Coronary artery (tissue), 2 donors: ENCODE measurements around the gene FAM180A.
A peak's percentile ranks its signal among the peaks of the same experiment; 100 is the strongest.

Source experiments
- DNase-seq: peaks from one replicate; pipeline ENCODE4 v3.0.0-alpha.2; 2017; ENCODE audit warnings: low spot score
- H3K27ac ChIP-seq, 2 donors: fragments of 200-600 bp; sonication (generic); one replicate each; pipeline ENCODE4 v1.5.1; 2016 to 2019
- H3K4me3 ChIP-seq: fragments of 200-600 bp; sonication (generic); 2 replicates; pipeline ENCODE4 v1.5.1; 2016; ENCODE audit warnings: mild to moderate bottlenecking, moderate library complexity
- TF ChIP-seq, protein P1 (sequence below): fragments of 200-600 bp; sonication (generic); IDR thresholded peaks from one replicate; pipeline ENCODE4 v1.5.1; 2019; ENCODE audit warnings: antibody characterized with exemption

Gene FAM180A

GRCh38 chr7:135710417-135711138 is 38.0 kb downstream of the FAM180A start:
- Histone ChIP-seq H3K27ac (peak overlapping the region in 1 of 2 donors; percentile 45), H3K4me3 (no peak overlapping the region)
- no peak for DNase-seq
- TF ChIP-seq, protein P1, sequence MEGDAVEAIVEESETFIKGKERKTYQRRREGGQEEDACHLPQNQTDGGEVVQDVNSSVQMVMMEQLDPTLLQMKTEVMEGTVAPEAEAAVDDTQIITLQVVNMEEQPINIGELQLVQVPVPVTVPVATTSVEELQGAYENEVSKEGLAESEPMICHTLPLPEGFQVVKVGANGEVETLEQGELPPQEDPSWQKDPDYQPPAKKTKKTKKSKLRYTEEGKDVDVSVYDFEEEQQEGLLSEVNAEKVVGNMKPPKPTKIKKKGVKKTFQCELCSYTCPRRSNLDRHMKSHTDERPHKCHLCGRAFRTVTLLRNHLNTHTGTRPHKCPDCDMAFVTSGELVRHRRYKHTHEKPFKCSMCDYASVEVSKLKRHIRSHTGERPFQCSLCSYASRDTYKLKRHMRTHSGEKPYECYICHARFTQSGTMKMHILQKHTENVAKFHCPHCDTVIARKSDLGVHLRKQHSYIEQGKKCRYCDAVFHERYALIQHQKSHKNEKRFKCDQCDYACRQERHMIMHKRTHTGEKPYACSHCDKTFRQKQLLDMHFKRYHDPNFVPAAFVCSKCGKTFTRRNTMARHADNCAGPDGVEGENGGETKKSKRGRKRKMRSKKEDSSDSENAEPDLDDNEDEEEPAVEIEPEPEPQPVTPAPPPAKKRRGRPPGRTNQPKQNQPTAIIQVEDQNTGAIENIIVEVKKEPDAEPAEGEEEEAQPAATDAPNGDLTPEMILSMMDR = peak; percentile 34

GRCh38 chr7:135709508-135709907 is 39.1 kb downstream of the FAM180A start:
- TF ChIP-seq, protein P1 = no peak
- DNase-seq = no peak
- Histone ChIP-seq H3K4me3 (no peak overlapping the region), H3K27ac (no peak overlapping the region)

GRCh38 chr7:135708041-135708440 is 40.6 kb downstream of the FAM180A start:
- no peak for DNase-seq
- Histone ChIP-seq H3K4me3 (no peak overlapping the region), H3K27ac (no peak overlapping the region)
- TF ChIP-seq, protein P1 = no peak

DNA sequence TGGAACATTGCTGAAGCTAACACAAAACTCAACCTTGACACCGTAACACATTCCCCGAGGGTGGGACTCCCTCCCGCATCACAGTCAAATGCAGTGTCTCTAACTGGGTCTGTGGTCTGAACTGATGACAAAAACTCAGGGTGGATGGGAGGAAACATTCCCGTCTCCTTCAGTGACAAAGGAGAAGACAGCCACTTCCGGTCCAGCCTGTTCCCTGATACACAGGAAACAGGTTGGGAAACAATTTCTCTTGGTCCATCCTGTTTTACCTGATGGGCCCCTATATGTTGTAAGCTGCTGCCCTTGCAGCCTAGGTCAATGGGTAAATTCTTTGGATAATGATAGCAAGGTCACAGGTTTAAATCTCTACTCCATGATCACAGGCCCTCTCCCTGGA is 41.0 kb downstream of the FAM180A start:
- no peak overlapping the region for H3K4me3 ChIP-seq
- TF ChIP-seq, protein P1 = no peak
- no peak overlapping the region for H3K27ac ChIP-seq
- no peak for DNase-seq

DNA sequence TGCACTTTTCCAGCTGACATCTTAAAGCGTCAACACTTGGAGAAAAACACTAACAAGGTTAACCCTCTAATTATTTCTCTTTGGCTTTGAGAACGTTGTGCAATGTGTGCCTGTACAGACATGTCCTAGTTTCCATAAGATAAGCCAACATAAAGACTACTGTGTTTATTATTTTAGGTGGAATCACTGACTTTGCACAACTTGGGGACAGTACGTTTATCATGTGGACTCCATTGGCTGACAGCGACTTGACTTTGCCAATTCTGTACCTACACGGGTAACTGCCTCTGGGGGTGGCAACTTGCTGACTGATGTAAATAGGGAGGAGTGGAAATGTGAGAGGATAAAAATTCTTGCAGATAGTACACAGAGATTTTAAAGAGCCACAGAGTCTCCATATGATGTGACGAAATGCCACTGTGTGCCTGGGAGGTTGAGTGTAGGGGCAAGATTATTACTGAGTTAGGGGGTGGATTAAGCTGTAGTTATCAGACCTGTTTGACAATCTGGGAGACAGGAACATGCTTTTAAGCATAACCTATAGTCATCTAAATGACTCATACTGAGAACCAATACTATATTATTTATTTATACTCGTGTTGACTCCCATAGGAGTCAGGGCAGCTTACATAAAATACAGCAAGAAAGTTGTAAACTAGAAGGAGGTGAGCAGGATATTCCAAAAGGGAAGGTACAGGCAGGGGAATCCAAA is 41.6 kb downstream of the FAM180A start:
- no peak for DNase-seq
- Histone ChIP-seq H3K4me3 (no peak overlapping the region), H3K27ac (no peak overlapping the region)
- TF ChIP-seq, protein P1 = no peak

GRCh38 chr7:135706038-135706742 is 42.4 kb downstream of the FAM180A start:
- no peak overlapping the region for H3K4me3 ChIP-seq
- H3K27ac ChIP-seq = no peak overlapping the region
- DNase-seq = no peak
- TF ChIP-seq, protein P1 = no peak
